B cell (primary cell): Measurements from ENCODE around the gene GALNT10.

ENCODE experiments used
- EZH2 ChIP-seq: IDR thresholded peaks from 2 replicates; pipeline ENCODE4 v1.6.1; 2012; ENCODE audit warnings: borderline replicate concordance, low read depth, mild to moderate bottlenecking, moderate library complexity, low read length; ENCODE audit not compliant: insufficient read depth, poor library complexity, severe bottlenecking
- TF ChIP-seq, protein P1 (sequence below): fragments of 200-600 bp; IDR thresholded peaks from one replicate; pipeline ENCODE4 v1.8.0; 2022; ENCODE audit warnings: antibody characterized with exemption, mild to moderate bottlenecking

DNA sequence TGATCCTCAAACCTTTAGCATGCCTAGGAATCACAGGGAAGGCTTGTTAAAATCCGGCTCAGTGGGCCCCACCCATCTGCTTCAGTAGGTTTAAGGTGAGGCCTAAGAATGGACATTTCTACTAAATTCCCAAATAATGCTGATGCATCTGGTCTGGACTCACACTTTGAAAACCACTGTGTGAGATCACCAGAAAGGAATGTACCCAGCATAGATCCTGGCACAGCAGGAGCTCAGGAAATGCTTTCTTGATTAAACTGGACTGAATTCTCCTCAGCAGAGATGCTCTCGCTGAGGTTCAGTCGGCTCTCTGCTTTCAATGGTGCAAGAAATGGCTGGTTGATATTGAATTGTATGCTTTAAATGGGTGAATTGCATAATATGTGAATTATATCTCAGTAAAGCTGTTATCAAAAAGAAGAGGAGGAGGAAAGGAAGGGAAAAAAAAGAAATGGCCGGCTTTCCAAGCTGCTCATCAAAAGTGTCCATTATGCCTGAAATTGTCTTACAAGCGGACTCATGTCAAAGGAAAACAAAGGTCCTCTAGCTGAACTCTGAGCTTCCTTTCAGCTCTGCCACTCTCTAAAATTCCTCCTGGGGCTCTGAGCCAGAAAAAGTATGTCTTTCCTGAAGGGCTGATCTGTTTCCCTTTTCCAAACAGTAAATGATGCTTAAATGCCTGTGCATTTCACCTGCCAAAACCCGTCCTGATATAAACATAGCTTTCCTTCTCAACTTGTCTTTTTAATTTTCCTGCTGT is 177.7 kb downstream of the GALNT10 start:
- TF ChIP-seq, protein P1, sequence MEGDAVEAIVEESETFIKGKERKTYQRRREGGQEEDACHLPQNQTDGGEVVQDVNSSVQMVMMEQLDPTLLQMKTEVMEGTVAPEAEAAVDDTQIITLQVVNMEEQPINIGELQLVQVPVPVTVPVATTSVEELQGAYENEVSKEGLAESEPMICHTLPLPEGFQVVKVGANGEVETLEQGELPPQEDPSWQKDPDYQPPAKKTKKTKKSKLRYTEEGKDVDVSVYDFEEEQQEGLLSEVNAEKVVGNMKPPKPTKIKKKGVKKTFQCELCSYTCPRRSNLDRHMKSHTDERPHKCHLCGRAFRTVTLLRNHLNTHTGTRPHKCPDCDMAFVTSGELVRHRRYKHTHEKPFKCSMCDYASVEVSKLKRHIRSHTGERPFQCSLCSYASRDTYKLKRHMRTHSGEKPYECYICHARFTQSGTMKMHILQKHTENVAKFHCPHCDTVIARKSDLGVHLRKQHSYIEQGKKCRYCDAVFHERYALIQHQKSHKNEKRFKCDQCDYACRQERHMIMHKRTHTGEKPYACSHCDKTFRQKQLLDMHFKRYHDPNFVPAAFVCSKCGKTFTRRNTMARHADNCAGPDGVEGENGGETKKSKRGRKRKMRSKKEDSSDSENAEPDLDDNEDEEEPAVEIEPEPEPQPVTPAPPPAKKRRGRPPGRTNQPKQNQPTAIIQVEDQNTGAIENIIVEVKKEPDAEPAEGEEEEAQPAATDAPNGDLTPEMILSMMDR: no peak
- no peak for TF ChIP-seq EZH2
